GM18505 (cell line): Measurements from ENCODE around the gene SRI.
"Not testable (repeated sequence)": the region's sequence is repeated elsewhere in the genome, so short reads cannot be mapped to it uniquely, and the experiment has no call there.

Experiments
- ATAC-seq: cut with Tn5 transposase; IDR thresholded peaks from one replicate; pipeline ENCODE4 v1.9.1; 2021; ENCODE audit not compliant: unreplicated experiment
- POLR2A ChIP-seq: IDR thresholded peaks from 4 replicates; pipeline ENCODE4 v1.6.1; 2011; ENCODE audit warnings: borderline replicate concordance; ENCODE audit not compliant: insufficient read depth, insufficient read length; ENCODE audit errors: extremely low read depth

Gene SRI

GRCh38 chr7:88172842-88173241, 47.0 kb downstream of the SRI start:
- ATAC-seq, result no peak

GRCh38 chr7:88169717-88170320, 50.0 kb downstream of the SRI start:
- ATAC-seq, result no peak
- TF ChIP-seq POLR2A, result no peak

More at GRCh38 chr7:88172842-88173241, 47.0 kb downstream of the SRI start:
- no peak for TF ChIP-seq POLR2A

GRCh38 chr7:88167721-88168120, 52.1 kb downstream of the SRI start:
- no peak for TF ChIP-seq POLR2A
- ATAC-seq, result no peak

GRCh38 chr7:88167223-88167622, 52.6 kb downstream of the SRI start:
- no peak for ATAC-seq
- no peak for TF ChIP-seq POLR2A

DNA sequence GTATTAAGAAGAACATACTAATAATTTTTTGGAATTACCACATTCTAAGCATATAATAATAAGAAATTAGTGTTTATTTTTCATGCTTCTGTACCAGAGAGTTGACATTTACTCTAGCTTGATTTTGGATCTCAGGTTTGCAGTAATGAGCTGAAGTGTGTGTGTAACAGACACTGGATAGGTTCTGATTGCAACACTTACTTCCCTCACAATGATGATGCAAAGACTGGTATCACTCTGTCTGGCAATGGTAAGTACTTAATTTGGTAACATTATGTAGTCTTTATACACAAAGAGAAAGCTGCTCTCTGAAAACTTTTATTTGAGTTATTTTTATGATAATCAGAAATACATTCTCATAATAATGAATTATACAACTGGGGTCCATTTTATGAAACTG, 54.1 kb downstream of the SRI start:
- TF ChIP-seq POLR2A, result no peak
- ATAC-seq, result no peak

DNA sequence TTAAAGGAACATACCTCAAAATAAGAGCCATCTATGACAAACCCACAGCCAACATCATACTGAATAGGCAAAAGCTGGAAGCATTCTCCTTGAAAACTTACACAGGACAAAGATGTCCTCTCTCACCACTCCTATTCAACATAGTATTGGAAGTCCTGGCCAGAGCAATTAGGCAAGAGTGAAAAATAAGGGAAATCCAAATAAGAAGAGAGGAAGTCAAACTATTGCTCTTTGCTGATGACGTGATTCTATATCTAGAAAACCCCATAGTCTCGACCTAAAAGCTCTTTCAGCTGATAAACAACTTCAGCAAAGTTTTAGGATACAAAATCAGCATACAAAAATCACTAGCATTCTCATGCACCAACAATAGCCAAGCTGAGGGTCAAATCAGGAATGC, 60.1 kb downstream of the SRI start:
- ATAC-seq, result not testable (repeated sequence)

- ATAC-seq, result no peak
- no peak for TF ChIP-seq POLR2A
Observed at GRCh38 chr7:88156356-88156755, 63.5 kb downstream of the SRI start.

- ATAC-seq, result no peak
- no peak for TF ChIP-seq POLR2A
Observed at GRCh38 chr7:88155756-88156155, 64.1 kb downstream of the SRI start.
